VCaP (cell line): ENCODE measurements around the gene ALOX5AP.

ENCODE experiments used
- H3K27ac ChIP-seq: fragments of 450-650 bp; 2 replicates; pipeline ENCODE4 v1.5.1; 2017
- TF ChIP-seq, protein P1 (sequence below): fragments of 450-650 bp; conservative IDR thresholded peaks from 2 replicates; pipeline ENCODE4 v1.5.1; 2017; ENCODE audit warnings: mild to moderate bottlenecking, moderate library complexity

Gene ALOX5AP

DNA sequence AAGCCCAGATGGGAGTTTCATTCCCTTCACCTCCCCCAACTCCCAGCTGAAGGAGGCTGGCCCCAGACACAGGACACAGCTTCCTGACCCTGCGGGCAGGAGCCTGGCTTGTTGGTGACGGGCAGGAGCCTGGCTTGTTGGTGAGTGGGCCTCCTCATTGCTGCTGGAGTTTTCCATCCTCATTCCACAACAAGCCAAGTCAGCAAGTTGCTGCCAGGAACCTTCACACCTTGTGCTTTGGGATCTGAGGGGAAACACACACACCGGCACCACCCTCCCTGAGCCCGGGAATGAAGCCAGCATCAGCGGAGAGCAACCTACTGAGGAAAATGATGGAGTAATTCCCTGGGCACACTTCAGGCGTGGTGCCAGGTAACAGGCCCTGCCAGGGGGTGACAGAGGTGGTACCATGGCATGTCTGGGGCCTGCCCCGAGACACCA, 74.9 kb downstream of the ALOX5AP start:
- TF ChIP-seq, protein P1, sequence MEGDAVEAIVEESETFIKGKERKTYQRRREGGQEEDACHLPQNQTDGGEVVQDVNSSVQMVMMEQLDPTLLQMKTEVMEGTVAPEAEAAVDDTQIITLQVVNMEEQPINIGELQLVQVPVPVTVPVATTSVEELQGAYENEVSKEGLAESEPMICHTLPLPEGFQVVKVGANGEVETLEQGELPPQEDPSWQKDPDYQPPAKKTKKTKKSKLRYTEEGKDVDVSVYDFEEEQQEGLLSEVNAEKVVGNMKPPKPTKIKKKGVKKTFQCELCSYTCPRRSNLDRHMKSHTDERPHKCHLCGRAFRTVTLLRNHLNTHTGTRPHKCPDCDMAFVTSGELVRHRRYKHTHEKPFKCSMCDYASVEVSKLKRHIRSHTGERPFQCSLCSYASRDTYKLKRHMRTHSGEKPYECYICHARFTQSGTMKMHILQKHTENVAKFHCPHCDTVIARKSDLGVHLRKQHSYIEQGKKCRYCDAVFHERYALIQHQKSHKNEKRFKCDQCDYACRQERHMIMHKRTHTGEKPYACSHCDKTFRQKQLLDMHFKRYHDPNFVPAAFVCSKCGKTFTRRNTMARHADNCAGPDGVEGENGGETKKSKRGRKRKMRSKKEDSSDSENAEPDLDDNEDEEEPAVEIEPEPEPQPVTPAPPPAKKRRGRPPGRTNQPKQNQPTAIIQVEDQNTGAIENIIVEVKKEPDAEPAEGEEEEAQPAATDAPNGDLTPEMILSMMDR: no peak
- H3K27ac ChIP-seq: no peak overlapping the region

DNA sequence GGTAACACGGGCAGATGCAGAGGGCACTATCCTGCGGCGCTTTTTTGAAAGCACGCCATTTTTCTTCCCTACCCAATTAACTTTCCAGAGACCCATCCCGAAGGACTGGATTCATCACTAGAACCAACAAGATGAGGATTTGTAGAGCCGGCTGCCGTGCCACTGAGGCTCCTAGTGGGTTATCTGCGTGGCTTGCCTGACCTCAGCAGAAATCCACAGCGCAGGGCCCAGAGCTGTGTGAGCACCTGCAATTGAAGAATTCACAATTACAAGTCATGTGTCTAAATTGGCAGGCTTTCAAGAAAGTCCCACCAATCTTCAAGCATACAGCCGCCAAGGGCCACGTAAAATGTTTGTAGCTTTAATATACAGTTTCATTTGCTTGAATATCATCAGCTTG, 75.5 kb downstream of the ALOX5AP start:
- no peak overlapping the region for H3K27ac ChIP-seq
- TF ChIP-seq, protein P1: no peak
